SK-N-SH (cell line): ENCODE results near the gene MESP1.

Source experiments
- CTCF ChIP-seq: fragments of 200-600 bp; sonication (generic); IDR thresholded peaks from 2 replicates; pipeline ENCODE4 v1.6.1; 2017; ENCODE audit warnings: antibody characterized with exemption, mild to moderate bottlenecking, moderate library complexity
- EZH2phosphoT487 ChIP-seq: fragments of 200-600 bp; sonication (generic); IDR thresholded peaks from 2 replicates; pipeline ENCODE4 v1.6.1; 2017; ENCODE audit warnings: low read depth, mixed run types, mild to moderate bottlenecking, antibody characterized with exemption, moderate library complexity, borderline replicate concordance
- FOSL2 ChIP-seq: IDR thresholded peaks from 2 replicates; pipeline ENCODE4 v1.4.0; 2012; ENCODE audit warnings: low read depth, mild to moderate bottlenecking, moderate library complexity, borderline replicate concordance
- FOXM1 ChIP-seq: IDR thresholded peaks from 2 replicates; pipeline ENCODE4 v1.4.0; 2012; ENCODE audit warnings: low read depth, mild to moderate bottlenecking
- JUND ChIP-seq: IDR thresholded peaks from 2 replicates; pipeline ENCODE4 v1.4.0; 2012
- MAX ChIP-seq: IDR thresholded peaks from 2 replicates; pipeline ENCODE4 v1.4.0; 2012; ENCODE audit warnings: low read depth
- POLR2AphosphoS5 ChIP-seq: IDR thresholded peaks from 2 replicates; pipeline ENCODE4 v1.6.1; 2012; ENCODE audit warnings: low read depth, low read length
- RAD21 ChIP-seq: IDR thresholded peaks from 2 replicates; pipeline ENCODE4 v1.6.1; 2012; ENCODE audit warnings: mild to moderate bottlenecking, low read length
- REST ChIP-seq: IDR thresholded peaks from 2 replicates; pipeline ENCODE4 v1.6.1; 2012; ENCODE audit warnings: mild to moderate bottlenecking, low read depth, low read length, moderate library complexity
- SIN3A ChIP-seq: IDR thresholded peaks from 2 replicates; pipeline ENCODE4 v1.6.1; 2012; ENCODE audit warnings: low read depth, mild to moderate bottlenecking, low read length, moderate library complexity, borderline replicate concordance

- TF ChIP-seq CTCF (no peak), RAD21 (no peak), EZH2phosphoT487 (no peak), MAX (no peak), SIN3A (no peak), JUND (no peak), FOSL2 (no peak), POLR2AphosphoS5 (no peak), FOXM1 (no peak), REST (no peak)
These were observed 33.0 kb upstream of the MESP1 start for GRCh38 chr15:89783861-89784685.
